Kidney (tissue), 14 donors: ENCODE results near the gene MAML3. TPM values are rescaled to one million over a fixed set of nuclear protein-coding genes. Genes with fewer than 3 reads are reported as not detected.

ENCODE experiments used
- DNase-seq, 5 donors: peaks; one replicate each; pipeline ENCODE4 v3.0.0-alpha.2; 2013 to 2020
- FAIRE-seq: peaks from 2 replicates; lab custom pipeline; 2012; peaks lifted over from hg19 to GRCh38; lab: Jason Lieb, UNC
- H3K27ac ChIP-seq, 2 donors: one replicate each; pipeline ENCODE4 v1.7.0; 2013; ENCODE audit warnings: low read depth in 2 of 2, low read length in 2 of 2, inconsistent platforms in 1 of 2
- H3K27me3 ChIP-seq: one replicate; pipeline ENCODE4 v1.7.1; 2013; ENCODE audit warnings: low read length, inconsistent platforms; ENCODE audit not compliant: control insufficient read depth, insufficient read depth
- H3K36me3 ChIP-seq, 3 donors: one replicate each; pipeline versions ENCODE4 v1.7.0 to v1.7.1; 2013; ENCODE audit warnings: low read length in 3 of 3, control low read depth in 1 of 3, inconsistent platforms in 1 of 3; ENCODE audit not compliant: insufficient read depth in 3 of 3, control insufficient read depth in 2 of 3
- H3K4me1 ChIP-seq, 3 donors: one replicate each; pipeline versions ENCODE4 v1.7.0 to v1.7.1; 2013; ENCODE audit warnings: low read length in 3 of 3, inconsistent platforms in 1 of 3, low read depth in 1 of 3; ENCODE audit not compliant: control insufficient read depth in 2 of 3, insufficient read depth in 2 of 3
- H3K4me3 ChIP-seq, 3 donors: one replicate each; pipeline versions ENCODE4 v1.7.0 to v1.8.1; 2013; ENCODE audit warnings: low read length in 3 of 3, control low read depth in 1 of 3, inconsistent platforms in 1 of 3
- H3K9ac ChIP-seq, 3 donors: one replicate each; pipeline versions ENCODE4 v1.7.0 to v1.7.1; 2013; ENCODE audit warnings: low read length in 3 of 3, control low read depth in 1 of 3, inconsistent platforms in 1 of 3
- H3K9me3 ChIP-seq, 3 donors: one replicate each; pipeline versions ENCODE4 v1.7.0 to v1.7.1; 2013; ENCODE audit warnings: low read length in 3 of 3, control low read depth in 1 of 3, inconsistent platforms in 1 of 3; ENCODE audit not compliant: control insufficient read depth in 2 of 3, insufficient read depth in 1 of 3
- intact Hi-C: fragments of 100-400 bp; cut with DNase I; formaldehyde crosslinking; loops from one replicate; pipeline ENCODE4 v1.11.1; 2022
- polyA plus RNA-seq: library from polyadenylated mRNA; stranded (reverse); fragments of 350-450 nt; fragmentation: Illumina TruSeq; extraction: RNeasy Lipid Tissue Mini Kit (QIAGEN cat#74804); gene quantifications from one replicate; pipeline ENCODE4 v1.2.3, GENCODE V29; 2014; ENCODE audit warnings: low read depth, low replicate concordance; ENCODE audit not compliant: insufficient read depth
- total RNA-seq: library from RNA; stranded (reverse); fragmentation: NEBNext Ultra II Directional; extraction: Animal tissue kit (Norgen Biotek cat#: 25700); gene quantifications from one replicate; pipeline ENCODE4 v1.2.1, GENCODE V29; 2021
- TF ChIP-seq, protein P1 (sequence below): IDR thresholded peaks from 3 replicates; pipeline ENCODE4 v1.5.1; 2012; ENCODE audit warnings: mild to moderate bottlenecking, moderate library complexity, borderline replicate concordance; ENCODE audit not compliant: insufficient read depth; ENCODE audit errors: extremely low read depth
- donor health status: control.
- donor health status: control.
- donor health status: control.
- donor health status: control.
- donor health status: control.
- donor health status: DM: yes; HTN: yes; CAD: no.
- donor health status: Normal renal cell carcinoma (clear cell type).

Gene MAML3
- total and polyA plus RNA-seq, 2 donors from 2014 or later, result 1.4 to 10.4 TPM

DNA sequence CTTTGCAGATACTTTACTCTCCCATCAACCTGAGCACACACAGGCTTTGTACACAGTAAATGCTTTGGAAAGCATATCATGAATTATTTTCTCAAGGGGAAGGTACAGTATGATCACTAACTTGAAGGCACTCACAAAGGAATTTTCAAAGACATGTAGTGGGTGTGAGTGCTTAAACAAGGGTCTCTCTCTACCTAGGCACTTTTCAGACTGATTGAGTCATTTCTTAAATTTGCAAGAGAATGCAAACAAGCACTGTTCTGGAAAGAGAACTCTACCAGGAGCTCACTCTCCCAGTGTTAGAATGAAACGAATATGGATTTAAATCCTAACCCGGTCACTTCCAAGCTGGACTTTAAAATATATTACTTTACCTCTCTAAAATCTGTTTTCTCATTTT, 85.7 kb downstream of the MAML3 start:
- Histone ChIP-seq H3K27ac (no peak overlapping the region), H3K9ac (no peak overlapping the region), H3K4me3 (no peak overlapping the region), H3K4me1 (peaks cover 0 to 5% (median 0%) of the 10 kb centered on the region in 3 donors), H3K36me3 (no peaks in the 10 kb centered on the region), H3K9me3 (no peaks in the 10 kb centered on the region), H3K27me3 (no peaks in the 10 kb centered on the region)
- DNase-seq (no peak), FAIRE-seq (no peak)
- intact Hi-C loops, result no loop called here
- TF ChIP-seq, protein P1, sequence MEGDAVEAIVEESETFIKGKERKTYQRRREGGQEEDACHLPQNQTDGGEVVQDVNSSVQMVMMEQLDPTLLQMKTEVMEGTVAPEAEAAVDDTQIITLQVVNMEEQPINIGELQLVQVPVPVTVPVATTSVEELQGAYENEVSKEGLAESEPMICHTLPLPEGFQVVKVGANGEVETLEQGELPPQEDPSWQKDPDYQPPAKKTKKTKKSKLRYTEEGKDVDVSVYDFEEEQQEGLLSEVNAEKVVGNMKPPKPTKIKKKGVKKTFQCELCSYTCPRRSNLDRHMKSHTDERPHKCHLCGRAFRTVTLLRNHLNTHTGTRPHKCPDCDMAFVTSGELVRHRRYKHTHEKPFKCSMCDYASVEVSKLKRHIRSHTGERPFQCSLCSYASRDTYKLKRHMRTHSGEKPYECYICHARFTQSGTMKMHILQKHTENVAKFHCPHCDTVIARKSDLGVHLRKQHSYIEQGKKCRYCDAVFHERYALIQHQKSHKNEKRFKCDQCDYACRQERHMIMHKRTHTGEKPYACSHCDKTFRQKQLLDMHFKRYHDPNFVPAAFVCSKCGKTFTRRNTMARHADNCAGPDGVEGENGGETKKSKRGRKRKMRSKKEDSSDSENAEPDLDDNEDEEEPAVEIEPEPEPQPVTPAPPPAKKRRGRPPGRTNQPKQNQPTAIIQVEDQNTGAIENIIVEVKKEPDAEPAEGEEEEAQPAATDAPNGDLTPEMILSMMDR, result no peak

DNA sequence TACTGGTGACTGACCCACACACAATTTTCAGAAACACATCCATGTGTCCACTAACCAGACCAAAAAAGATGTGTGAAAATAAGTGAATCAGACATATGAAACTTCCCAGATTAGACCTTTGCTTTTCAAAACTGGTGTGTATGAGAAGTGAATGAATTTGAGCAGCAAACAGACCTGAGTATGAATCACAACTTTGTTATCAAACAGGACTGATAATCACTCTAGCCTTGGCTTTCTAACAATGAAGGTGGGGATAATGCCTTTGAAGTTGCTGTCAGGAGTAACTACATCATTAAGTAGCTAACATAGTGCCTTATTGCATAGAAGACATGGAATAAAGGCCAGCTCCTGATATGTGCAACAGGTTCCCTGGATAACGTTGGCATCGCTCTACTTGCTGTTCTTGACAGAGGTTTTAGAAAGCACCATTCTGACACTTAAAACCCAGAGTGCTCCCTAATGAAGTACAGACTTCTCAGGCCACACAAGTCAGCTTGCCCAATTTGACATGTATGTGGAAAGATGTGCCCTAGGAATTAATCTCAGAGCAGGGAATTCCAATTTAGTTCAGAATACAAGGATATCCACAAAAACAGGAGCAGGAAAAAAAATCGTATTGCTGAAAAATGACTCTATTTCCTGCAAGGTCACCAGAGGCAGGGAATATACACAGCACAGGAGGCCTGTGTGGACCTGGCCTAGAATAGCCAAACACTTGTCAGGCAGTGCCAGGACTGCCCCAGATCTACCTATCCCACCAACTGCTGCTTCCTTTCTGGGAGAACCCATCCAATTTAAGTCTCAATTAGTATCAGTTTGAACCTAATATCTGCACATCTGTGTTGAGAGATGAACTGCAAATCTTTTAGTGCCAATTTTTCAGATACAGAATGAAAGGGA, 87.7 kb downstream of the MAML3 start:
- Histone ChIP-seq H3K9me3 (no peaks in the 10 kb centered on the region), H3K9ac (no peak overlapping the region), H3K36me3 (no peaks in the 10 kb centered on the region), H3K27me3 (no peaks in the 10 kb centered on the region), H3K4me1 (peaks cover 0 to 5% (median 0%) of the 10 kb centered on the region in 3 donors), H3K27ac (no peak overlapping the region), H3K4me3 (no peak overlapping the region)
- FAIRE-seq, result no peak
- TF ChIP-seq, protein P1, result no peak
- no peak for DNase-seq
- intact Hi-C loops, result no loop called here

DNA sequence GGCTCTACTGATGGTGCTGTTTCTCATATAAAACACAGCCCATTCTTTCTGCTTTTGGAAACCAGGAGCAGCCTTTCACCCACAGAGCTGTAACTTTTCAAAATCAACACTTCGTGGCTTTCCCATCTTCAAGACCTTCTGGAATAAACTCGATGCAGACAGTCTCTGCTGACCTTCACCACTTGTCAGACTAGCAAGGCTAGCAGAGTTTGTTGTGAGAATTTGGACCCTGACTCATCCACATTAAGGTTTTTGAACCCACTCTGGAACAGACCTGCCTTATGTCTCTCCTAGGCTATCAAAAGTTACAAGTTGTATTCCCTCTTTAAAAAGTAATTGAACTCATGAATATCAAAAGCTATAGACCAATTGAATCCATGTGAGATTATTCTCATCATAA, 88.6 kb downstream of the MAML3 start:
- Histone ChIP-seq H3K27me3 (no peaks in the 10 kb centered on the region), H3K4me1 (peaks cover 0 to 3% (median 0%) of the 10 kb centered on the region in 3 donors), H3K36me3 (no peaks in the 10 kb centered on the region), H3K27ac (no peak overlapping the region), H3K9me3 (no peaks in the 10 kb centered on the region), H3K9ac (no peak overlapping the region), H3K4me3 (no peak overlapping the region)
- FAIRE-seq (no peak), DNase-seq (no peak)
- intact Hi-C loops, result no loop called here
- TF ChIP-seq, protein P1, result no peak
